GM06990 (cell line): ENCODE results near the gene HTR1B.

ENCODE experiments used
- DNase-seq: peaks from one replicate; pipeline ENCODE4 v3.0.0-alpha.2; 2011; ENCODE audit not compliant: insufficient read length; ENCODE audit errors: extremely low read depth
- H3K27me3 ChIP-seq: replicated peaks from 2 replicates; pipeline ENCODE4 v1.6.0; 2011; ENCODE audit warnings: low read length; ENCODE audit not compliant: control insufficient read depth, insufficient read depth
- H3K36me3 ChIP-seq: 2 replicates; pipeline ENCODE4 v1.5.1; 2011; ENCODE audit warnings: low read length; ENCODE audit not compliant: control insufficient read depth, insufficient read depth
- H3K4me3 ChIP-seq: replicated peaks from 2 replicates; pipeline ENCODE4 v1.5.1; 2011; ENCODE audit warnings: low read depth, mild to moderate bottlenecking, control low read depth, low read length
- TF ChIP-seq, protein P1 (sequence below): IDR thresholded peaks from 2 replicates; pipeline ENCODE4 v1.5.1; 2011; ENCODE audit warnings: low read length, control low read depth, mild to moderate bottlenecking, inconsistent platforms; ENCODE audit not compliant: insufficient read depth, poor library complexity, severe bottlenecking

Gene HTR1B

DNA sequence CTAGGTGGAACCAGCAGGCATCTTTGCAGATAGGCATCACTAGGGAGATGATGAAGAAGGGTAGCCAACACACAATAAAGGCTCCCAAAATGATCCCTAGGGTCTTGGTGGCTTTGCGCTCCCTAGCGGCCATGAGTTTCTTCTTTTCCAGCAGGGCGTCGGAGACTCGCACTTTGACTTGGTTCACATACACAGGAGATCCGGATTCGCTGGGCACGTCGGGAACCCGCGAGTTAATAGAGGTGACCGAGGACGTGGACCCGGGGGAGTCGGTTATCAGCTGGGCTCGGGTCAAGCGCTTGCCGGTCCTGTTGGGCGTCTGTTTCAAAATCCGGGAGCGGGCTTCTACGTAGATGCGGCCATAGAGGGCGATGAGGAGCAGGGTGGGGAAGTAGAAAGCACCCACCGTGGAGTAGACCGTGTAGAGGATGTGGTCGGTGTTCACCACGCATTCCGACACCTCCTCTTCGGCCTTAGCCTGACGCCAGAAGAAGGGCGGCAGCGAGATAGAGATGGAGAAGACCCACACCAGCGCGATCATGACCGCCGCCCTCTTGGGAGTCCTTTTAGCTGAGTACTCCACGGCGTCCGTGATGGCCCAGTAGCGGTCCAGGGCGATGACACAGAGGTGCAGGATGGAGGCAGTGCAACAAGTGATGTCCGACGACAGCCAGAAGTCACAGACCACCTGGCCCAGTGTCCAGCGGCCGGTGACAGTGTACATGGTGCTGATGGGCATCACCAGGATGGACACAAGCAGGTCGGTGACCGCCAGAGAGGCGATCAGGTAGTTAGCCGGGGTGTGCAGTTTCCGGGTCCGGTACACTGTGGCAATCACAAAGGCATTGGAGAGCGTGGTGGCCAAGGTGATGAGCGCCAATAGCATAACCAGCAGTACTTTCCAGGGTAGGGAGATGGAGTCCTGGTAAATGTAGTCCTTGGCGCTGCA lies 658 bp downstream of the HTR1B start:
- Histone ChIP-seq H3K4me3 (no peak overlapping the region), H3K27me3 (no peaks in the 10 kb centered on the region; the same call in 1 of the 2 replicates), H3K36me3 (no peaks in the 10 kb centered on the region)
- no peak for DNase-seq
- TF ChIP-seq, protein P1, sequence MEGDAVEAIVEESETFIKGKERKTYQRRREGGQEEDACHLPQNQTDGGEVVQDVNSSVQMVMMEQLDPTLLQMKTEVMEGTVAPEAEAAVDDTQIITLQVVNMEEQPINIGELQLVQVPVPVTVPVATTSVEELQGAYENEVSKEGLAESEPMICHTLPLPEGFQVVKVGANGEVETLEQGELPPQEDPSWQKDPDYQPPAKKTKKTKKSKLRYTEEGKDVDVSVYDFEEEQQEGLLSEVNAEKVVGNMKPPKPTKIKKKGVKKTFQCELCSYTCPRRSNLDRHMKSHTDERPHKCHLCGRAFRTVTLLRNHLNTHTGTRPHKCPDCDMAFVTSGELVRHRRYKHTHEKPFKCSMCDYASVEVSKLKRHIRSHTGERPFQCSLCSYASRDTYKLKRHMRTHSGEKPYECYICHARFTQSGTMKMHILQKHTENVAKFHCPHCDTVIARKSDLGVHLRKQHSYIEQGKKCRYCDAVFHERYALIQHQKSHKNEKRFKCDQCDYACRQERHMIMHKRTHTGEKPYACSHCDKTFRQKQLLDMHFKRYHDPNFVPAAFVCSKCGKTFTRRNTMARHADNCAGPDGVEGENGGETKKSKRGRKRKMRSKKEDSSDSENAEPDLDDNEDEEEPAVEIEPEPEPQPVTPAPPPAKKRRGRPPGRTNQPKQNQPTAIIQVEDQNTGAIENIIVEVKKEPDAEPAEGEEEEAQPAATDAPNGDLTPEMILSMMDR = no peak

DNA sequence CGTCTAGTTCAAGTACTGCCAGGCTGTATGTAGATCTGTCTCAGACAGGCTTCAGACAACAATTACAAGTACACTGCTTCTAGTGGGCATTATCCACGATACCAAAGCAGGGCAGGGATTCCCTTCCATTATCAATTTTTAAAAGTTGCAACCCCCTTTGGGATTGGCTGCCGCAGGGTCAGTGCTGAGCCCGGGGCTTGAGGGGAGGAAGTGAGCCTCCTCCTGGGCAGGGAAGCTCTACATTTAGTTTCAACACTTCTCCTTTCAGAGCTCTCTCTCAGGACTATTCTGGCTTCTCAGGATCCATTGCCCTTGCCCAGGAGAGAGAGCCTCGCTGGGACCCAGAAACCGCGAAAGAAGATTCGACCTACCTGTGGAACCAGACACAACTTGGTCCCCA lies 1.5 kb downstream of the HTR1B start:
- H3K27me3 ChIP-seq = no peaks in the 10 kb centered on the region; the same call in 1 of the 2 replicates
- TF ChIP-seq, protein P1 = no peak
- no peak for DNase-seq
- no peaks in the 10 kb centered on the region for H3K36me3 ChIP-seq
- no peak overlapping the region for H3K4me3 ChIP-seq

DNA sequence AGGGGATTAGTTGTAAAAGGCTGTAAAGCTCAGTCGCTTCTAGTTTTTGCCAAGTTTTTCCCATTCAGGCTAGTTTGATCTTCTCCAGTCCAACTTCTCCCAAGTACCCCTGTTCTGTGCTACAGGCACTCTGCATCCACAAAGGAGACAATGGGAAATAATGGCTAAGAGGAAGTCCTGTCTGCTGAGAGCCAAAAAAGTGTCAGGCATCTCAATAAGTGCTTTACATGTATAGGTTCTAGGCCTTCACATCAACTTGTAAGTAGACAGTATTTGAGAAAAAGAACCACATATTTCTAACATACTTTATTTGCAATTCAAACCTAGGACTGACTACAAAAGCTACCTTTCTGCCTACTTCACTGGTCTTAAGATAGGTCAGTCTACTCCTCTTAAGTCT lies 4.9 kb downstream of the HTR1B start:
- no peaks in the 10 kb centered on the region for H3K36me3 ChIP-seq
- DNase-seq = no peak
- no peak overlapping the region for H3K4me3 ChIP-seq
- TF ChIP-seq, protein P1 = no peak
- no peaks in the 10 kb centered on the region for H3K27me3 ChIP-seq

DNA sequence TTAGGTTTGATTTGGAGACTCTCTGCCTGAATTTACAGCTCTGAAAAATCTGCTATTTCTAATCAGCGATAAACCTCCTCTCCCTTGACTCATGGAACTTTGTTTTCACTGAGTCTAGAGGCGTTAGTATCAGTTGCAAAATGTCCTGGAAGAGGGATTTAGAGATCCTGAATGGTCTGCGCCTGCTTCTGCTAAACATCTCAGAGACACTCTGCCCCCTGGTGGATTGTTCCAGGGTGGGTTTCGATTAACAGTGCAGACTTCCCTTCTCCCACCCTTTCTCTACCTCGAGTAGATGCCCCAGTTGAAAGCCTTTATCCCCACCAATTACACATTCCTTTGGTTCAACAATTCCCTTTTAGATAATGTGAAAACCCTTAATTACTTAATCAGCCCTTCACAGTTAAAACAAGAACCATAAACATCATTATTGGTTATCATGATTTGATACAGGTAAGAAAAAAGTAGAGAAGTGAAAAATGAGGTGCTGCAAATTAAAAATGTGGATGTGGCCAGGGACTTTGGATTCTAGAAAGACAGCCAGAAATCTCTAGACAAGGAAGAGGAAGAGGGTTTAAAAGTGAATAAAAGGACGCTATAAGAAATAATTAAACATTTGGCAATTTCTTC lies 5.5 kb downstream of the HTR1B start:
- Histone ChIP-seq H3K36me3 (no peaks in the 10 kb centered on the region), H3K4me3 (no peak overlapping the region), H3K27me3 (no peaks in the 10 kb centered on the region)
- no peak for DNase-seq
- TF ChIP-seq, protein P1 = peak; percentile 75

DNA sequence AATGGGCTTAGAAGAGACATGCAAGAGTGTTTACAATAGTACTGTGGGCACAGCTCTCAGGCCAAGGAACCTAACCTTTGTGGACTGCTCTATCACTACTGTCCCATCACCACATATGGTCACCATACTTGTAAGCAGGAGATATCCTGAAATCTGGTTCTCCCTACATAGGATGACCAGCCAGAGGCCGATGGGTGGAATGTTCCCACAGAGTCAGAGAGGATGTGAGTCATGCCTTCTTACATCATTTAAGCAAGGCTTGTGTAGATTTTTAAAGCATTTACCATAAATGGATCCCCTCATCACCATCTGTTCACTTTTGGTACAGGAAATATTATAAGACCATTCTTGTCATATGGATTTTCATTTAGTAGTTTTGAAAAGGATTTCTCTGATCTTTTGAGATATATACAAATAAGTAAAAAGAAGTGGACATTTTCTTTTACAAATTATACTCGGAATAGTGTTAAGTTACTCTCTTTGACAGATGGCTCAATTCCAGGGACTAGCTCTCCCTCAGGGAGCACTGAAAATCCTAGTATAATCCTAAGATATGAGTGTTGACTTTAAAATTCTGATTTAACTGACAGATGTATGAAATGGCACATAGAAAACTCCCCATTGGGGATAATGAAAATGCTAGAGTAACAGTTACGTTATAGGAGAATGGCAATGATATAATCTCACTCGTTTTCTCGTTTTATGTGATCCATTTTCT lies 6.6 kb downstream of the HTR1B start:
- TF ChIP-seq, protein P1 = no peak
- DNase-seq = no peak
- H3K27me3 ChIP-seq = no peaks in the 10 kb centered on the region
- H3K36me3 ChIP-seq = no peaks in the 10 kb centered on the region
- no peak overlapping the region for H3K4me3 ChIP-seq
